Endothelial cell of umbilical vein (primary cell): ENCODE measurements around the gene NUB1.

ENCODE experiments used
- CTCF ChIP-seq, 2 donors: IDR thresholded peaks; 1 replicate in 1 of 2; 2 replicates in 1 of 2; pipeline ENCODE4 v1.5.1; 2011; ENCODE audit warnings: low read length in 2 of 2, mild to moderate bottlenecking in 2 of 2, moderate library complexity in 2 of 2, control low read depth in 1 of 2, inconsistent platforms in 1 of 2, low read depth in 1 of 2; ENCODE audit not compliant: insufficient read depth in 1 of 2; ENCODE audit errors: extremely low read depth in 1 of 2
- EZH2 ChIP-seq: IDR thresholded peaks from 2 replicates; pipeline ENCODE4 v1.6.1; 2012; ENCODE audit warnings: borderline replicate concordance, low read depth, mild to moderate bottlenecking, moderate library complexity, low read length, inconsistent platforms; ENCODE audit not compliant: severe bottlenecking
- FOS ChIP-seq: IDR thresholded peaks from 2 replicates; pipeline ENCODE4 v1.6.1; 2011; ENCODE audit warnings: mild to moderate bottlenecking, low read length, moderate library complexity, borderline replicate concordance; ENCODE audit not compliant: insufficient read depth
- GATA2 ChIP-seq: IDR thresholded peaks from 2 replicates; pipeline ENCODE4 v1.7.0; 2011; ENCODE audit warnings: low read depth, mild to moderate bottlenecking, moderate library complexity, mixed read lengths, low read length; ENCODE audit not compliant: insufficient read length, insufficient read depth
- MAX ChIP-seq: IDR thresholded peaks from 2 replicates; pipeline ENCODE4 v1.6.1; 2011; ENCODE audit not compliant: insufficient read depth, insufficient read length
- MYC ChIP-seq: IDR thresholded peaks from one replicate; pipeline ENCODE4 v1.6.1; 2011; ENCODE audit warnings: mild to moderate bottlenecking, low read depth, low read length
- POLR2A ChIP-seq: IDR thresholded peaks from 2 replicates; pipeline ENCODE4 v1.6.1; 2012; ENCODE audit warnings: low read depth, mild to moderate bottlenecking, control low read depth, low read length
- POLR2AphosphoS5 ChIP-seq: IDR thresholded peaks from 2 replicates; pipeline ENCODE4 v1.6.1; 2012; ENCODE audit warnings: low read depth, mild to moderate bottlenecking, control low read depth, low read length, moderate library complexity; ENCODE audit not compliant: insufficient read depth

- no peak for TF ChIP-seq CTCF (IDR thresholded peaks at IDR 0.05; ENCODE audit: extremely low read depth in 1 of 2, insufficient read depth in 1 of 2, low read depth in 1 of 2, low read length in 2 of 2)
- TF ChIP-seq POLR2A = no peak
- no peak for TF ChIP-seq MYC
- no peak for TF ChIP-seq POLR2AphosphoS5
- TF ChIP-seq EZH2 = no peak
- TF ChIP-seq GATA2 = no peak
- no peak for TF ChIP-seq MAX
- no peak for TF ChIP-seq FOS
Observed at GRCh38 chr7:151378496-151379192, 37.0 kb downstream of the NUB1 start.
